HCT116 (cell line): ENCODE data around the gene ATG5.

Source experiments
- CEBPB ChIP-seq: IDR thresholded peaks from 2 replicates; pipeline ENCODE4 v1.6.1; 2012; ENCODE audit warnings: low read depth
- CTCF ChIP-seq, 3 experiments: fragments of 200-600 bp in 1 of 3; sonication (generic) in 1 of 3; IDR thresholded peaks in 2 of 3; conservative IDR thresholded peaks in 1 of 3; 2 replicates each; pipeline ENCODE4 v1.5.1; 2012 to 2017; ENCODE audit warnings: low read depth in 2 of 3, low read length in 2 of 3, antibody characterized with exemption in 1 of 3, borderline replicate concordance in 1 of 3, control low read depth in 1 of 3, mild to moderate bottlenecking in 1 of 3, mixed read lengths in 1 of 3, mixed run types in 1 of 3, moderate library complexity in 1 of 3; ENCODE audit not compliant: insufficient read depth in 1 of 3
- EZH2 ChIP-seq: fragments of 200-600 bp; sonication (generic); IDR thresholded peaks from 2 replicates; pipeline ENCODE4 v1.6.1; 2017; ENCODE audit warnings: antibody characterized with exemption, mixed run types
- POLR2A ChIP-seq: IDR thresholded peaks from 2 replicates; pipeline ENCODE4 v1.7.0; 2011; ENCODE audit warnings: borderline replicate concordance; ENCODE audit not compliant: insufficient read depth, insufficient read length; ENCODE audit errors: extremely low read depth
- POLR2AphosphoS5 ChIP-seq: IDR thresholded peaks from 2 replicates; pipeline ENCODE4 v1.6.1; 2011; ENCODE audit warnings: mild to moderate bottlenecking, low read depth, low read length, moderate library complexity
- SP1 ChIP-seq: IDR thresholded peaks from 2 replicates; pipeline ENCODE4 v1.6.1; 2012; ENCODE audit warnings: low read depth
- TCF7L2 ChIP-seq: IDR thresholded peaks from 2 replicates; pipeline ENCODE4 v1.7.0; 2011; ENCODE audit warnings: borderline replicate concordance, inconsistent platforms; ENCODE audit not compliant: insufficient read depth, insufficient read length; ENCODE audit errors: extremely low read depth
- ZNF274 ChIP-seq: fragments of 200-500 bp; sonication (Bioruptor generic); IDR thresholded peaks from 2 replicates; pipeline ENCODE4 v1.6.1; 2014; ENCODE audit warnings: mild to moderate bottlenecking, low read depth, low read length, inconsistent platforms
- TF ChIP-seq, protein P1 (sequence below): IDR thresholded peaks from 2 replicates; pipeline ENCODE4 v1.6.1; 2012
- TF ChIP-seq, protein P2 (sequence below): IDR thresholded peaks from 2 replicates; pipeline ENCODE4 v1.6.1; 2012; ENCODE audit warnings: low read depth
- TF ChIP-seq, protein P3 (sequence below): IDR thresholded peaks from 2 replicates; pipeline ENCODE4 v1.6.1; 2011; ENCODE audit warnings: mild to moderate bottlenecking, low read length, moderate library complexity; ENCODE audit not compliant: insufficient replicate concordance; ENCODE audit errors: extremely low read depth

DNA sequence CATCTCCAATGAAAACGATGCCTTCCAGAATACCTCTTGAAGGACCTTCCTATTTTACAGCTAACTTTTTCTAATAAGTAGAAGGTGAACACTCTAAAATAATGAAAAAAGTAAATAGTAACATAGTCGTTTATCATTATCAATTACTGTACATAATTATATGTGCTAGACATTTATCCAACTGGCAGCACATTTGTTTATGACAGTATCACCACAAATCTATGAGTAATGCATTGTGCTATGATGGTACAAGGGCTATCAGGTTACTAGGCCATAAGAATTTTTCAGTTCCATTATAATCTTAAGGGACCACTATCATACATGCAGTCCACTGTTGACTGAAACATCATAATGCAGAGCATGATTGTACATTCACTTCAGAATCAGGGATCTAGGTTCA lies 68.4 kb downstream of the ATG5 start:
- TF ChIP-seq CTCF (IDR thresholded peaks at IDR 0.05 in 2 of 3, conservative IDR thresholded peaks at IDR 0.05 in 1 of 3; ENCODE audit: borderline replicate concordance in 1 of 3, insufficient read depth in 1 of 3, low read depth in 2 of 3, low read length in 2 of 3): no peak
- TF ChIP-seq POLR2AphosphoS5: no peak
- TF ChIP-seq, protein P1, sequence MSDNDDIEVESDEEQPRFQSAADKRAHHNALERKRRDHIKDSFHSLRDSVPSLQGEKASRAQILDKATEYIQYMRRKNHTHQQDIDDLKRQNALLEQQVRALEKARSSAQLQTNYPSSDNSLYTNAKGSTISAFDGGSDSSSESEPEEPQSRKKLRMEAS: no peak
- TF ChIP-seq TCF7L2: no peak
- TF ChIP-seq, protein P2, sequence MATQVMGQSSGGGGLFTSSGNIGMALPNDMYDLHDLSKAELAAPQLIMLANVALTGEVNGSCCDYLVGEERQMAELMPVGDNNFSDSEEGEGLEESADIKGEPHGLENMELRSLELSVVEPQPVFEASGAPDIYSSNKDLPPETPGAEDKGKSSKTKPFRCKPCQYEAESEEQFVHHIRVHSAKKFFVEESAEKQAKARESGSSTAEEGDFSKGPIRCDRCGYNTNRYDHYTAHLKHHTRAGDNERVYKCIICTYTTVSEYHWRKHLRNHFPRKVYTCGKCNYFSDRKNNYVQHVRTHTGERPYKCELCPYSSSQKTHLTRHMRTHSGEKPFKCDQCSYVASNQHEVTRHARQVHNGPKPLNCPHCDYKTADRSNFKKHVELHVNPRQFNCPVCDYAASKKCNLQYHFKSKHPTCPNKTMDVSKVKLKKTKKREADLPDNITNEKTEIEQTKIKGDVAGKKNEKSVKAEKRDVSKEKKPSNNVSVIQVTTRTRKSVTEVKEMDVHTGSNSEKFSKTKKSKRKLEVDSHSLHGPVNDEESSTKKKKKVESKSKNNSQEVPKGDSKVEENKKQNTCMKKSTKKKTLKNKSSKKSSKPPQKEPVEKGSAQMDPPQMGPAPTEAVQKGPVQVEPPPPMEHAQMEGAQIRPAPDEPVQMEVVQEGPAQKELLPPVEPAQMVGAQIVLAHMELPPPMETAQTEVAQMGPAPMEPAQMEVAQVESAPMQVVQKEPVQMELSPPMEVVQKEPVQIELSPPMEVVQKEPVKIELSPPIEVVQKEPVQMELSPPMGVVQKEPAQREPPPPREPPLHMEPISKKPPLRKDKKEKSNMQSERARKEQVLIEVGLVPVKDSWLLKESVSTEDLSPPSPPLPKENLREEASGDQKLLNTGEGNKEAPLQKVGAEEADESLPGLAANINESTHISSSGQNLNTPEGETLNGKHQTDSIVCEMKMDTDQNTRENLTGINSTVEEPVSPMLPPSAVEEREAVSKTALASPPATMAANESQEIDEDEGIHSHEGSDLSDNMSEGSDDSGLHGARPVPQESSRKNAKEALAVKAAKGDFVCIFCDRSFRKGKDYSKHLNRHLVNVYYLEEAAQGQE: no peak
- TF ChIP-seq SP1: no peak
- TF ChIP-seq POLR2A: no peak
- no peak for TF ChIP-seq ZNF274
- TF ChIP-seq EZH2: no peak
- no peak for TF ChIP-seq CEBPB
- TF ChIP-seq, protein P3, sequence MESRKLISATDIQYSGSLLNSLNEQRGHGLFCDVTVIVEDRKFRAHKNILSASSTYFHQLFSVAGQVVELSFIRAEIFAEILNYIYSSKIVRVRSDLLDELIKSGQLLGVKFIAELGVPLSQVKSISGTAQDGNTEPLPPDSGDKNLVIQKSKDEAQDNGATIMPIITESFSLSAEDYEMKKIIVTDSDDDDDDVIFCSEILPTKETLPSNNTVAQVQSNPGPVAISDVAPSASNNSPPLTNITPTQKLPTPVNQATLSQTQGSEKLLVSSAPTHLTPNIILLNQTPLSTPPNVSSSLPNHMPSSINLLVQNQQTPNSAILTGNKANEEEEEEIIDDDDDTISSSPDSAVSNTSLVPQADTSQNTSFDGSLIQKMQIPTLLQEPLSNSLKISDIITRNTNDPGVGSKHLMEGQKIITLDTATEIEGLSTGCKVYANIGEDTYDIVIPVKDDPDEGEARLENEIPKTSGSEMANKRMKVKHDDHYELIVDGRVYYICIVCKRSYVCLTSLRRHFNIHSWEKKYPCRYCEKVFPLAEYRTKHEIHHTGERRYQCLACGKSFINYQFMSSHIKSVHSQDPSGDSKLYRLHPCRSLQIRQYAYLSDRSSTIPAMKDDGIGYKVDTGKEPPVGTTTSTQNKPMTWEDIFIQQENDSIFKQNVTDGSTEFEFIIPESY: no peak
